Calu3 (cell line): ENCODE data around the gene CCDC93. TPM values are rescaled to one million over a fixed set of nuclear protein-coding genes. Genes with fewer than 3 reads are reported as not detected.

Experiments used
- BruUV-seq: library from RNA; stranded (reverse); fragments of 400-500 nt; replicated peaks from 2 replicates; lab custom pipeline; 2021; lab: Mats Ljungman, UMichigan
- CTCF ChIA-PET: fragments of 300-600 bp; sonication (Branson Sonifier 250); formaldehyde crosslinking; loops from one replicate; lab custom pipeline; 2022; ENCODE audit warnings: antibody characterized with exemption; lab: Charles Lee
- DNase-seq: peaks from one replicate; pipeline ENCODE4 v3.0.0; 2022
- H3K27ac Mint-ChIP-seq: one replicate; pipeline ENCODE4 v1.8.0; 2022; ENCODE audit warnings: mixed read lengths; ENCODE audit not compliant: unreplicated experiment
- H3K27me3 Mint-ChIP-seq: one replicate; pipeline ENCODE4 v1.8.0; 2022; ENCODE audit warnings: mixed read lengths; ENCODE audit not compliant: unreplicated experiment
- H3K36me3 Mint-ChIP-seq: one replicate; pipeline ENCODE4 v1.8.0; 2022; ENCODE audit warnings: mild to moderate bottlenecking, moderate library complexity, mixed read lengths; ENCODE audit not compliant: insufficient read depth, unreplicated experiment
- H3K4me1 Mint-ChIP-seq: one replicate; pipeline ENCODE4 v1.8.0; 2022; ENCODE audit warnings: mild to moderate bottlenecking, low read depth, mixed read lengths; ENCODE audit not compliant: unreplicated experiment
- H3K4me3 Mint-ChIP-seq: one replicate; pipeline ENCODE4 v1.8.0; 2022; ENCODE audit warnings: mild to moderate bottlenecking, low read depth, moderate library complexity, mixed read lengths; ENCODE audit not compliant: unreplicated experiment
- H3K9me3 Mint-ChIP-seq: one replicate; pipeline ENCODE4 v1.8.0; 2022; ENCODE audit warnings: low read depth, mixed read lengths; ENCODE audit not compliant: unreplicated experiment
- CTCF ChIP-seq: fragments of 200-600 bp; IDR thresholded peaks from one replicate; pipeline ENCODE4 v1.8.0; 2022; ENCODE audit warnings: antibody characterized with exemption; ENCODE audit not compliant: unreplicated experiment
- intact Hi-C: fragments of 100-400 bp; cut with micrococcal nuclease; formaldehyde crosslinking; loops from one replicate; pipeline ENCODE4 v1.10.0; 2022; ENCODE audit not compliant: unreplicated experiment
- total RNA-seq: library from RNA; stranded (reverse); gene quantifications from 2 replicates; pipeline ENCODE4 v1.2.3, GENCODE V29; 2022

The CCDC93 gene
- total RNA-seq, 1 experiment from 2014 or later = 57.3 TPM

GRCh38 chr2:117984208-117984607, 29.7 kb downstream of the CCDC93 start:
- no peak for DNase-seq
- H3K27me3 Mint-ChIP-seq = no peaks in the 10 kb centered on the region
- H3K27ac Mint-ChIP-seq = no peak overlapping the region
- CTCF ChIA-PET = no interaction called here
- TF ChIP-seq CTCF = no peak
- H3K9me3 Mint-ChIP-seq = no peaks in the 10 kb centered on the region
- peaks cover 33% of the 10 kb centered on the region for H3K4me1 Mint-ChIP-seq
- no TSS peak for BruUV-seq
- H3K4me3 Mint-ChIP-seq = no peak overlapping the region
- H3K36me3 Mint-ChIP-seq = peaks cover 28% of the 10 kb centered on the region
- intact Hi-C loops = no loop called here

- intact Hi-C loops = no loop called here
- H3K27me3 Mint-ChIP-seq = no peaks in the 10 kb centered on the region
- peaks cover 33% of the 10 kb centered on the region for H3K4me1 Mint-ChIP-seq
- no peak for DNase-seq
- TF ChIP-seq CTCF = no peak
- BruUV-seq = no TSS peak
- H3K9me3 Mint-ChIP-seq = no peaks in the 10 kb centered on the region
- CTCF ChIA-PET = interaction anchor here (0.7 kb wide), 2 partner anchors 29 to 1152 kb away, joined by 3 to 4 read pairs; no protein-coding TSS in a partner anchor
- H3K27ac Mint-ChIP-seq = no peak overlapping the region
- H3K4me3 Mint-ChIP-seq = no peak overlapping the region
- H3K36me3 Mint-ChIP-seq = peaks cover 23% of the 10 kb centered on the region
Measured at GRCh38 chr2:117983040-117983439, 30.8 kb downstream of the CCDC93 start.

- H3K27ac Mint-ChIP-seq = no peak overlapping the region
- no peak overlapping the region for H3K4me3 Mint-ChIP-seq
- no peaks in the 10 kb centered on the region for H3K9me3 Mint-ChIP-seq
- BruUV-seq = no TSS peak
- peaks cover 23% of the 10 kb centered on the region for H3K36me3 Mint-ChIP-seq
- TF ChIP-seq CTCF = no peak
- CTCF ChIA-PET = interaction anchor here (0.7 kb wide), 2 partner anchors 11 to 1152 kb away, joined by 4 to 5 read pairs; no protein-coding TSS in a partner anchor
- no peaks in the 10 kb centered on the region for H3K27me3 Mint-ChIP-seq
- DNase-seq = no peak
- intact Hi-C loops = no loop called here
- peaks cover 33% of the 10 kb centered on the region for H3K4me1 Mint-ChIP-seq
Measured at GRCh38 chr2:117982376-117983033, 31.4 kb downstream of the CCDC93 start.

DNA sequence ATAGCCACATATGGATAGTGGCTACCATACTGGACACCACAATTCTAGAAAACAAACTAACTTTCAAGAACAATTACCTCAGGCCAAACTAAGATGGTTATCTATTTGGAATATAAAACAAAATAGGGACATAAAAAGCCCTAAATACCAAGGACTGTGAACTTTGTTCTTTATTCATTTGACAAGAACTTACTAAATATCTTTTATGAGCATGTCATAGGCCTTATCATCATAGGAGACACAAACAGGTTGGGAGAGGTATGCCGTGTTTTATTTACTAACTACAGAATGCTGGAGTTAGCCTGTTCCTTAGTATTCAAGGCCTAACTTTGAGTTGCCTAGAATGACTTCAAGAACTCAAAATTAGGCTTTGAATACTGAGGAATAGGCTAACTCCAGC, 32.1 kb downstream of the CCDC93 start:
- intact Hi-C loops = no loop called here
- CTCF ChIA-PET = no interaction called here
- no peak for TF ChIP-seq CTCF
- Mint-ChIP-seq H3K4me3 (no peak overlapping the region), H3K4me1 (peaks cover 33% of the 10 kb centered on the region), H3K27ac (no peak overlapping the region), H3K27me3 (no peaks in the 10 kb centered on the region), H3K36me3 (peaks cover 26% of the 10 kb centered on the region), H3K9me3 (no peaks in the 10 kb centered on the region)
- no TSS peak for BruUV-seq
- DNase-seq = no peak
